Measurements from ENCODE around the gene SNAPC4. TPM values are rescaled to one million over a fixed set of nuclear protein-coding genes. Genes with fewer than 3 reads are reported as not detected.

Gene SNAPC4, protein sequence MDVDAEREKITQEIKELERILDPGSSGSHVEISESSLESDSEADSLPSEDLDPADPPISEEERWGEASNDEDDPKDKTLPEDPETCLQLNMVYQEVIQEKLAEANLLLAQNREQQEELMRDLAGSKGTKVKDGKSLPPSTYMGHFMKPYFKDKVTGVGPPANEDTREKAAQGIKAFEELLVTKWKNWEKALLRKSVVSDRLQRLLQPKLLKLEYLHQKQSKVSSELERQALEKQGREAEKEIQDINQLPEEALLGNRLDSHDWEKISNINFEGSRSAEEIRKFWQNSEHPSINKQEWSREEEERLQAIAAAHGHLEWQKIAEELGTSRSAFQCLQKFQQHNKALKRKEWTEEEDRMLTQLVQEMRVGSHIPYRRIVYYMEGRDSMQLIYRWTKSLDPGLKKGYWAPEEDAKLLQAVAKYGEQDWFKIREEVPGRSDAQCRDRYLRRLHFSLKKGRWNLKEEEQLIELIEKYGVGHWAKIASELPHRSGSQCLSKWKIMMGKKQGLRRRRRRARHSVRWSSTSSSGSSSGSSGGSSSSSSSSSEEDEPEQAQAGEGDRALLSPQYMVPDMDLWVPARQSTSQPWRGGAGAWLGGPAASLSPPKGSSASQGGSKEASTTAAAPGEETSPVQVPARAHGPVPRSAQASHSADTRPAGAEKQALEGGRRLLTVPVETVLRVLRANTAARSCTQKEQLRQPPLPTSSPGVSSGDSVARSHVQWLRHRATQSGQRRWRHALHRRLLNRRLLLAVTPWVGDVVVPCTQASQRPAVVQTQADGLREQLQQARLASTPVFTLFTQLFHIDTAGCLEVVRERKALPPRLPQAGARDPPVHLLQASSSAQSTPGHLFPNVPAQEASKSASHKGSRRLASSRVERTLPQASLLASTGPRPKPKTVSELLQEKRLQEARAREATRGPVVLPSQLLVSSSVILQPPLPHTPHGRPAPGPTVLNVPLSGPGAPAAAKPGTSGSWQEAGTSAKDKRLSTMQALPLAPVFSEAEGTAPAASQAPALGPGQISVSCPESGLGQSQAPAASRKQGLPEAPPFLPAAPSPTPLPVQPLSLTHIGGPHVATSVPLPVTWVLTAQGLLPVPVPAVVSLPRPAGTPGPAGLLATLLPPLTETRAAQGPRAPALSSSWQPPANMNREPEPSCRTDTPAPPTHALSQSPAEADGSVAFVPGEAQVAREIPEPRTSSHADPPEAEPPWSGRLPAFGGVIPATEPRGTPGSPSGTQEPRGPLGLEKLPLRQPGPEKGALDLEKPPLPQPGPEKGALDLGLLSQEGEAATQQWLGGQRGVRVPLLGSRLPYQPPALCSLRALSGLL (N-terminal part only)
- 14.4 and 15.7 TPM in 2 replicates for total RNA-seq (ENCODE audit: low replicate concordance)
- long read RNA-seq, partial matches to known transcripts = 1 of 3 reads
- long read RNA-seq, other reads (novel, unspliced or antisense) = 1 of 3 reads

DNA sequence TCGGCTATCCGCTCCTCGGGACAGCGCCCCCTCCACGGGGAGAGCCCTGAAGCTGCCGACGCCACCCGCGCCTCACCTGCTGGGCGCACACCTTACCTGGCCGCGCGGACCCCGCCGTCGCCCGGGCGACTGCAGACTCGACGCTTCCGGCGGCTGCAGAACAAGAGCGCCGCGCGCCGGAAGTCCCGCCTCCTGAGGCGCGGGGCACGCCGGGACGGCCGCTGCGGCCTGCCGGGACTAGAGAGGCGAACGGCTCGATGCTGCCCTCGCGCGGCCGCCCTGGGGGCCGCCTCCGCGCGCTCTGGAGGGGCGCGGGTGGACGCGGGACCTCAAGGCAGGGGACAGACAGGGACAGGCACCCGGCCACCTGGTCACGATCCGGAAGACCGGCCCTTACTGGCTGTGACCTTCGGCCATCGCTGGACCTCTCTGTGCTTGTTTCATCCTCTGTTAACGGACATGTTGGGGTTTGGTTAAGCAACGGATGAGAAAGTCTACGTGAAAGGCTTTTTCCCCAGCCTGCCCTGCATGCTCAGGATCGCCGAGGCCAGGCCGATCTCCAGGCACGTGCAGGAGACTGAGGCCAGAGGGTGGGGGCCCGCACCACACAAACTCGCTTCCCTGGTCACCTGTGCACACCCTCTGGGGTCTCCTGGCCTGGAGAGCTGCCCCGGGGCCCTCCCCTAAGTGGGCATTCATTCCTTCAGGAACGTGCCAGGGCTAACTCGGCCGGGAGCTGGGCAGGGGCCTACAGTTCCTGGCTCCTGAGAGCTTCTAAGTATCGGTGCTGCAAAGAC, at the start of gene SNAPC4:
SNAPC4 (minus strand) TSS at position 133 of the 797 bp plus-strand sequence. CDS start 1,742 bp downstream, outside the sequence.
- Mint-ChIP-seq H3K36me3 (no peaks in the 10 kb centered on the region), H3K27ac (peak within 1 kb of the TSS; percentile 82), H3K4me3 (peak within 1 kb of the TSS; percentile 90), H3K9me3 (no peaks in the 10 kb centered on the region), H3K27me3 (no peaks in the 10 kb centered on the region), H3K4me1 (ENCODE audit: unreplicated experiment) (peaks cover 7% of the 10 kb centered on the region)
- TF ChIP-seq, protein P1, sequence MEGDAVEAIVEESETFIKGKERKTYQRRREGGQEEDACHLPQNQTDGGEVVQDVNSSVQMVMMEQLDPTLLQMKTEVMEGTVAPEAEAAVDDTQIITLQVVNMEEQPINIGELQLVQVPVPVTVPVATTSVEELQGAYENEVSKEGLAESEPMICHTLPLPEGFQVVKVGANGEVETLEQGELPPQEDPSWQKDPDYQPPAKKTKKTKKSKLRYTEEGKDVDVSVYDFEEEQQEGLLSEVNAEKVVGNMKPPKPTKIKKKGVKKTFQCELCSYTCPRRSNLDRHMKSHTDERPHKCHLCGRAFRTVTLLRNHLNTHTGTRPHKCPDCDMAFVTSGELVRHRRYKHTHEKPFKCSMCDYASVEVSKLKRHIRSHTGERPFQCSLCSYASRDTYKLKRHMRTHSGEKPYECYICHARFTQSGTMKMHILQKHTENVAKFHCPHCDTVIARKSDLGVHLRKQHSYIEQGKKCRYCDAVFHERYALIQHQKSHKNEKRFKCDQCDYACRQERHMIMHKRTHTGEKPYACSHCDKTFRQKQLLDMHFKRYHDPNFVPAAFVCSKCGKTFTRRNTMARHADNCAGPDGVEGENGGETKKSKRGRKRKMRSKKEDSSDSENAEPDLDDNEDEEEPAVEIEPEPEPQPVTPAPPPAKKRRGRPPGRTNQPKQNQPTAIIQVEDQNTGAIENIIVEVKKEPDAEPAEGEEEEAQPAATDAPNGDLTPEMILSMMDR (conservative IDR thresholded peaks at IDR 0.05) = peak; percentile 98
- DNase-seq (ENCODE audit: extremely low spot score, unreplicated experiment) = peak; percentile 94

- H3K9me3 Mint-ChIP-seq = no peaks in the 10 kb centered on the region
- TF ChIP-seq, protein P1 (conservative IDR thresholded peaks at IDR 0.05) = no peak
- no peak overlapping the region for H3K4me3 Mint-ChIP-seq
- H3K27me3 Mint-ChIP-seq = no peaks in the 10 kb centered on the region
- no peak overlapping the region for H3K27ac Mint-ChIP-seq
- no peaks in the 10 kb centered on the region for H3K4me1 Mint-ChIP-seq (ENCODE audit: unreplicated experiment)
- DNase-seq (ENCODE audit: extremely low spot score, unreplicated experiment) = no peak
- H3K36me3 Mint-ChIP-seq = peaks cover 17% of the 10 kb centered on the region
Observed at GRCh38 chr9:136448655-136449054, 48.7 kb upstream of the SNAPC4 start.

- Mint-ChIP-seq H3K36me3 (peaks cover 19% of the 10 kb centered on the region), H3K4me1 (ENCODE audit: unreplicated experiment) (no peaks in the 10 kb centered on the region), H3K27me3 (no peaks in the 10 kb centered on the region), H3K27ac (no peak overlapping the region), H3K4me3 (no peak overlapping the region), H3K9me3 (no peaks in the 10 kb centered on the region)
- TF ChIP-seq, protein P1 (conservative IDR thresholded peaks at IDR 0.05) = no peak
- no peak for DNase-seq (ENCODE audit: extremely low spot score, unreplicated experiment)
Observed at GRCh38 chr9:136447173-136447778, 47.3 kb upstream of the SNAPC4 start.

DNA sequence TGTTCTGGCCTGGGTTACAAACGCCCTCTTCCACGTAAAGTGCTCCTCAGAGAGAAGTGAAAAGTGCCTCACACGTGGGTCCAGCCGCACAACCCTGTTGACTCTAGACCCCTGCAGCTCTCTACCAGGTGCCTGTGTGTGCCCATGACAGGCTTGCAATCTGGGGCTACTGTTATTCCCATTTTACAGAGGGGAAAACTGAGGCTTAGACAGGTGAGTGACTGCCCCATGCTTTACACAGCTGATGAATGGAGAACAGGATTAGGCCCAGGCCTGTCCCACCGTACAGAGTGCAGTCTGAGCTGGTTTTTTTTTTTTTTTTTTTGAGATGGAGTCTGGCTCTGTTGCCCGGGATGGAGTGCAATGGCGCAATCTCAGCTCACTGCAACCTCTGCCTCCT, 45.8 kb upstream of the SNAPC4 start:
- Mint-ChIP-seq H3K27ac (no peak overlapping the region), H3K4me1 (ENCODE audit: unreplicated experiment) (no peaks in the 10 kb centered on the region), H3K27me3 (no peaks in the 10 kb centered on the region), H3K9me3 (no peaks in the 10 kb centered on the region), H3K36me3 (peaks cover 19% of the 10 kb centered on the region), H3K4me3 (no peak overlapping the region)
- TF ChIP-seq, protein P1 (conservative IDR thresholded peaks at IDR 0.05) = no peak
- no peak for DNase-seq (ENCODE audit: extremely low spot score, unreplicated experiment)
